ENCODE data around the gene LRRC71.

The LRRC71 gene

DNA sequence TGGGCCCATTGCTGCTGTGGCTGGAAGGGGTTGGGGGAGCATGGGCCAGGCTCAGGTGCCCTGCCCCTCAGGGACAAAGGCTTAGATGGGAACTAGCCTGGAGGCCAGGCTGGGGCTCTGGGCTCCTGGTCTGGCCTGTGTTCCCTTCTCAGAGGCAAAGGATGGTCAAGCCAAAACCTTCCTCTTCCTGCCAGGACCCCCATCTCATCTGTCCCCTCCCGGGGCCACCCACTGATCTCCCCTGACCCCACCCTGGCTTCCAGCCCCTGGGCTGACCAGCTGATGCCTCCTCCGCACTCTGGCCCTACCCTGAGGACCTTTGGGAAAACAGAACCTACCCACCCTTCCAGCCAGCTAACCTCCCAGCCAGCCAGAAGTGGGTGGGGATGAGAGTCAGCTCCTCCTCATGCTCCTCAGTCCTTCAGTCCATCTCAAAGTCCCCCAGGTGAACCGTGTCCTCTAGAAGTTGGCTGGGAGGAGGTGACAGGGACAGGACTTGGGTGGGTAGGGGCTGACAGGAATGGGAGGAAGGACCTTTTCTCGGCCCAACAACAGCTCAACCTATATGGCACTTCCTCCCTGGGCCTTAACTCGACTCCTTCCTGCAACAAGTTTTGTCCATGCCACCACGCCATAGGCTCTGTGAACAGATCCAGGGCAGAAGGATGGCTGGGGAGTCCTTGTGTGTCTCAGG lies 19.4 kb upstream of the LRRC71 start:
- H3K27ac ChIP-seq, result no peak overlapping the region

DNA sequence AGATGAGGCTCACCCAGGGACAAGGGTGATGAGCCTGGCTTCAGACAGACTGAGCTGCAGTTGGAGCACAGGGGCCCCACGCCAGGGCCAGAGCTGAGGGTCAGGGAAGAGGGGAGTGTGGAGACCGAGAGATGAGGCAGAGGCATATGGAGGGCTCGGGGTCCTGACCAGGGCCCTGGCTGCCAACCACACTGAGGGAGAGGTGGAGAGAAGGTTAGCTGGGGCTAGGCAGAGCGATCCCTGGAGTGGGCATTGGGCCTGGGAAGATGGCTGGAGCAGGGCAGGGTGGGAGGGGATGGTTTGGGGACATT lies 18.9 kb upstream of the LRRC71 start:
- TF ChIP-seq ZFX (IDR thresholded peaks at IDR 0.05; ENCODE audit: borderline replicate concordance) (no peak), CTCF (IDR thresholded peaks at IDR 0.05) (no peak)
- H3K27ac ChIP-seq, result no peak overlapping the region

More for the DNA sequence above, 19.4 kb upstream of the LRRC71 start:
- no peak for TF ChIP-seq ZFX (IDR thresholded peaks at IDR 0.05; ENCODE audit: borderline replicate concordance)
- TF ChIP-seq CTCF (IDR thresholded peaks at IDR 0.05), result no peak

DNA sequence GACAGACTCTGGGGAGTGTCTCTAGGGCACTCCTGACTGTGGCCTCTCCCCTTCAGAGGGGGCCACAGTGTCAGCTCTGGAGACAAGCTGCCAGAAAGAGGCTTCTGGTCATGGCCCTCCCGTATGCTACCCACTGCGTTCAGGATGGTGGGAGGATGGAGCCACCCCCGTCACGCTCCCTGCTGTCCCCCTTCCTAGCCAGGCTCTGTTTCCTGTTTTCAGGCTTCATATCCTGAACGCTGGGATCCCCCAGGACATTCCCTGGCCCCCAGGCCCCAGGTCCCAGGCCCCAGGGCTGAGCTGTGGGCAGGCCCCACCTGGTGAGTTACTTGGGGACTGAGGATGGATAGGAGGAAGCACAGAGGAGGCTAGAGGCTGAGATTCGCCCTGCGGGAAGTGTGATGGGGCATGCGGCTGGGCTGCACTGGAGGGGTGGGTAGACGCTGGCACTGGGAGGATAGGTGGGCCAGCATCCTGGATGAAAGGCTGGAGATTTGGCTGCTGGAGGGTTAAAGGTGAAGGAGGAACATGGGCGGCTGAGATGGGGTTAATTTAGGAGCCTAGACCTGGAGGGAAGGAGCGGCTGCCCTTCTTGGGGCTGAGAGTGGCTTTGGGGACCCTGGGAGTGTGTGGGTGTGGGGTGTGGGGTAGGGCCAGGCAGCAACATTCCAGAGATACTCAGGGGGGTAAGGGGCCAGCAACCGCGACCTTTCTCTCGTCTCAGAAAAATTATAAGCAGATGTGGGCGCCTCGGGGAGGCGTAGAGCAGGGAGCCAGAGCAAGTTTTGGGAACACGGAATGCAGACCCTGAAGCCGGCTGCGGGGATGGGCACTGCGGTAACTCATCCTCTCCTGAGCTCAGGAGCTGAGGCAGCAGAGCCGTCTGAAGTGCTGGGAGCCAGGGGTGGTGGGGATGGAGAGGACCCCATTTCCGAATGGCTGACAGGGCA lies 18.2 kb upstream of the LRRC71 start:
- H3K27ac ChIP-seq, result no peak overlapping the region
- TF ChIP-seq CTCF (IDR thresholded peaks at IDR 0.05) (no peak), ZFX (IDR thresholded peaks at IDR 0.05; ENCODE audit: borderline replicate concordance) (no peak)

GRCh38 chr1:156903328-156904091 lies 16.9 kb upstream of the LRRC71 start:
- no peak overlapping the region for H3K27ac ChIP-seq
- TF ChIP-seq ZFX (IDR thresholded peaks at IDR 0.05; ENCODE audit: borderline replicate concordance) (no peak), CTCF (IDR thresholded peaks at IDR 0.05) (no peak)

GRCh38 chr1:156904187-156904959 lies 16.1 kb upstream of the LRRC71 start:
- TF ChIP-seq CTCF (IDR thresholded peaks at IDR 0.05), result no peak
- no peak for TF ChIP-seq ZFX (IDR thresholded peaks at IDR 0.05; ENCODE audit: borderline replicate concordance)

GRCh38 chr1:156905176-156905575 lies 15.3 kb upstream of the LRRC71 start:
- no peak overlapping the region for H3K27ac ChIP-seq
- no peak for TF ChIP-seq ZFX (IDR thresholded peaks at IDR 0.05; ENCODE audit: borderline replicate concordance)
- TF ChIP-seq CTCF (IDR thresholded peaks at IDR 0.05), result no peak

More at GRCh38 chr1:156904187-156904959, 16.1 kb upstream of the LRRC71 start:
- no peak overlapping the region for H3K27ac ChIP-seq

Data from 22Rv1 (cell line).